Activated CD8-positive, alpha-beta memory T cell treated with anti-CD3 and anti-CD28 coated beads, Interleukin-2, amount 50 U/mL, for 48 hours (primary cell): ENCODE data around the gene FAU.

ENCODE experiments used
- DNase-seq: peaks from one replicate; pipeline ENCODE4 v3.0.0-alpha.2; 2020

The FAU gene

GRCh38 chr11:65107078-65107477 lies 14.9 kb downstream of the FAU start:
- DNase-seq, result no peak

- no peak for DNase-seq
Observed at GRCh38 chr11:65104628-65105027, 17.3 kb downstream of the FAU start.

- no peak for DNase-seq
Observed at GRCh38 chr11:65103476-65103875, 18.5 kb downstream of the FAU start.

- no peak for DNase-seq
Observed at GRCh38 chr11:65102142-65103095, 19.5 kb downstream of the FAU start.

GRCh38 chr11:65100674-65101350 lies 21.1 kb downstream of the FAU start:
- DNase-seq, result no peak

- DNase-seq, result no peak
Observed at GRCh38 chr11:65096926-65097325, 25.0 kb downstream of the FAU start.

- peak; percentile 91 for DNase-seq
Observed at GRCh38 chr11:65095974-65096806, 25.7 kb downstream of the FAU start, which contains the start of gene VPS51. Gene VPS51 (plus strand): TSS chr11:65096214. CDS start chr11:65096251, 37 bp downstream.

- DNase-seq, result no peak
Observed at GRCh38 chr11:65095427-65095826, 26.5 kb downstream of the FAU start.

GRCh38 chr11:65090628-65091027 lies 31.3 kb downstream of the FAU start:
- no peak for DNase-seq

- no peak for DNase-seq
Observed at GRCh38 chr11:65089621-65090020, 32.3 kb downstream of the FAU start.

GRCh38 chr11:65087827-65088226 lies 34.1 kb downstream of the FAU start:
- no peak for DNase-seq

GRCh38 chr11:65087216-65087615 lies 34.7 kb downstream of the FAU start:
- no peak for DNase-seq

GRCh38 chr11:65086809-65087208 lies 35.1 kb downstream of the FAU start:
- DNase-seq, result no peak

GRCh38 chr11:65085446-65085845 lies 36.5 kb downstream of the FAU start:
- no peak for DNase-seq

- no peak for DNase-seq
Observed at GRCh38 chr11:65084598-65085375, 37.1 kb downstream of the FAU start.

- peak; percentile 99 for DNase-seq
Observed at GRCh38 chr11:65083834-65084597, 37.9 kb downstream of the FAU start, which contains the start of the genes CDCA5 and ZFPL1. Gene CDCA5 (minus strand): TSS chr11:65084040. CDS start chr11:65083978, 62 bp downstream. Gene ZFPL1 (plus strand): TSS chr11:65084222. CDS start chr11:65084699, 477 bp downstream.

- no peak for DNase-seq
Observed at GRCh38 chr11:65083134-65083833, 38.6 kb downstream of the FAU start.

GRCh38 chr11:65078786-65079342 lies 43.1 kb downstream of the FAU start:
- DNase-seq, result no peak

- DNase-seq, result peak; percentile 82
Observed at GRCh38 chr11:65078151-65078550, 43.8 kb downstream of the FAU start.

GRCh38 chr11:65077451-65077850 lies 44.5 kb downstream of the FAU start:
- no peak for DNase-seq
